Heart left ventricle (tissue), 13 donors: Measurements from ENCODE around the gene FXYD1.
"Not testable (repeated sequence)": the region's sequence is repeated elsewhere in the genome, so short reads cannot be mapped to it uniquely, and the experiment has no call there.

Source experiments
- POLR2A ChIP-seq, 2 donors: fragments of 450-650 bp; IDR thresholded peaks; one replicate each; pipeline ENCODE4 v1.6.1; 2017; ENCODE audit warnings: antibody characterized with exemption in 2 of 2, mild to moderate bottlenecking in 2 of 2, moderate library complexity in 2 of 2
- TF ChIP-seq, protein P1 (sequence below), 12 donors: fragments of 200-600 bp; sonication (generic) in 4 of 12; IDR thresholded peaks; one replicate each; pipeline versions ENCODE4 v1.5.0 to v1.8.0; 2018 to 2022; ENCODE audit warnings: antibody characterized with exemption in 12 of 12, mild to moderate bottlenecking in 5 of 12
- donor health status: ischemic (EF 13 %, LVEDD 7.1; RV severe dilation, severe dysfunction).
- donor health status: DM: no; HTN: yes; CAD: no.
- donor health status: DM: no; HTN: no; CAD: no.
- donor health status: ischemic (EF 25% LVEDD 6.9; RV normal size, moderate dysfunction).
- donor health status: ischemic (EF 25% LVEDD 5.7; RV mildly dilated, moderate dysfunction).
- donor health status: ischemic (EF 35%, LVEDD 5.7; RV mildly dilated, moderate dysfunction).
- donor health status: nonischemic (EF 11% LVEDD 7.7; RV severe dilation, severe dysfunction).
- donor health status: DM: yes; HTN: yes; CAD: no.
- donor health status: PGD.
- donor health status: ischemic (EF 29% LVEDD 5.4; RV normal size, mild dysfunction).
- donor health status: nonischemic (EF 23%, LVEDD 6.1; RV moderate dilation, normal function).

DNA sequence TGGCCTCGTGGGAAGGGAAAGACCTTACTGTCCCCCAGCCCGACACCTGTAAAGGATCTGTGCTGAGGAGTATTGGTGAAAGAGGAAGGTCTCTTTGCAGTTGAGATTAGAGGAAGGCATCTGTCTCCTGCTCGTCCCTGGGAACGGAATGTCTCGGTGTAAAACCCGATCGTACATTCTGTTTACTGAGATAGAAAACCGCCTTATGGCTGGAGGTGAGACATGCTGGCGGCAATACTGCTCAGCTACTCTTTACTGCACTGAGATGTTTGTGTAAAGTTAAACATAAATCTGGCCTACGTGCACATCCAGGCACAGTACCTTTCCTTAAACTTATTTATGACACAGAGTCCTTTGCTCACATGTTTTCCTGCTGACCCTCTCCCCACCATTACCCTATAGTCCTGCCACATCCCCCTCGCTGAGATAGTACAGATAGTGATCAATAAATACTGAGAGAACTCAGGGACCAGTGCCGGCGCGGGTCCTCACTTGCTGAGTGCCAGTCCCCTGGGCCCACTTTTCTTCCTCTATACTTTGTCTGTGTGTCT lies 8.8 kb upstream of the FXYD1 start:
- TF ChIP-seq, protein P1, sequence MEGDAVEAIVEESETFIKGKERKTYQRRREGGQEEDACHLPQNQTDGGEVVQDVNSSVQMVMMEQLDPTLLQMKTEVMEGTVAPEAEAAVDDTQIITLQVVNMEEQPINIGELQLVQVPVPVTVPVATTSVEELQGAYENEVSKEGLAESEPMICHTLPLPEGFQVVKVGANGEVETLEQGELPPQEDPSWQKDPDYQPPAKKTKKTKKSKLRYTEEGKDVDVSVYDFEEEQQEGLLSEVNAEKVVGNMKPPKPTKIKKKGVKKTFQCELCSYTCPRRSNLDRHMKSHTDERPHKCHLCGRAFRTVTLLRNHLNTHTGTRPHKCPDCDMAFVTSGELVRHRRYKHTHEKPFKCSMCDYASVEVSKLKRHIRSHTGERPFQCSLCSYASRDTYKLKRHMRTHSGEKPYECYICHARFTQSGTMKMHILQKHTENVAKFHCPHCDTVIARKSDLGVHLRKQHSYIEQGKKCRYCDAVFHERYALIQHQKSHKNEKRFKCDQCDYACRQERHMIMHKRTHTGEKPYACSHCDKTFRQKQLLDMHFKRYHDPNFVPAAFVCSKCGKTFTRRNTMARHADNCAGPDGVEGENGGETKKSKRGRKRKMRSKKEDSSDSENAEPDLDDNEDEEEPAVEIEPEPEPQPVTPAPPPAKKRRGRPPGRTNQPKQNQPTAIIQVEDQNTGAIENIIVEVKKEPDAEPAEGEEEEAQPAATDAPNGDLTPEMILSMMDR (IDR thresholded peaks at IDR 0.05): not testable (repeated sequence)
- TF ChIP-seq POLR2A (IDR thresholded peaks at IDR 0.05): not testable (repeated sequence)
